OCI-LY3 (cell line): ENCODE measurements around the gene LDB2.

Experiments used
- H2AFZ ChIP-seq: fragments of 200-600, 300-600 bp; shearing (Covaris generic); 2 replicates; pipeline ENCODE4 v1.6.0; 2014; ENCODE audit warnings: antibody characterized with exemption, low read depth, low read length
- H3K27ac ChIP-seq: fragments of 200-600, 300-600 bp; sonication (generic); 2 replicates; pipeline ENCODE4 v1.5.1; 2014; ENCODE audit warnings: mild to moderate bottlenecking, low read length, moderate library complexity, mixed read lengths
- H3K27me3 ChIP-seq: fragments of 200-600, 300-600 bp; sonication (generic); 2 replicates; pipeline ENCODE4 v1.6.1; 2014; ENCODE audit warnings: low read depth, low read length, mixed read lengths
- H3K36me3 ChIP-seq: fragments of 200-600, 300-600 bp; sonication (generic); replicated peaks from 2 replicates; pipeline ENCODE3; 2014; ENCODE audit warnings: low read depth, low read length, mixed read lengths
- H3K4me1 ChIP-seq: fragments of 300-600, 200-600 bp; sonication (generic); 2 replicates; pipeline ENCODE4 v1.6.1; 2014; ENCODE audit warnings: low read length, mixed read lengths
- H3K4me2 ChIP-seq: fragments of 200-600, 300-600 bp; sonication (generic); 2 replicates; pipeline ENCODE4 v1.6.1; 2014; ENCODE audit warnings: low read length, mixed read lengths
- H3K4me3 ChIP-seq: fragments of 300-600, 200-600 bp; sonication (generic); 2 replicates; pipeline ENCODE4 v1.5.1; 2014; ENCODE audit warnings: antibody characterized with exemption, mild to moderate bottlenecking, low read length, moderate library complexity
- H3K79me2 ChIP-seq: fragments of 300-600, 200-600 bp; shearing (Covaris generic); 2 replicates; pipeline ENCODE4 v1.6.1; 2014; ENCODE audit warnings: mild to moderate bottlenecking, low read length, mixed read lengths
- H3K9ac ChIP-seq: fragments of 300-600, 200-600 bp; shearing (Covaris generic); 2 replicates; pipeline ENCODE4 v1.6.0; 2014; ENCODE audit warnings: mild to moderate bottlenecking, low read length, moderate library complexity
- H3K9me3 ChIP-seq: fragments of 200-600, 300-600 bp; shearing (Covaris generic); 2 replicates; pipeline ENCODE4 v1.6.1; 2014; ENCODE audit warnings: low read length, mixed read lengths; ENCODE audit not compliant: insufficient read depth
- H4K20me1 ChIP-seq: fragments of 200-600, 300-600 bp; sonication (generic); 2 replicates; pipeline ENCODE4 v1.6.1; 2016; ENCODE audit warnings: low read length, mixed read lengths; ENCODE audit not compliant: insufficient read depth
- CTCF ChIP-seq: fragments of 200-600, 300-600 bp; sonication (generic); IDR thresholded peaks from 2 replicates; pipeline ENCODE4 v1.5.1; 2014; ENCODE audit warnings: antibody characterized with exemption, low read length, low read depth
- EZH2phosphoT487 ChIP-seq: fragments of 200-600 bp; shearing (Covaris generic); IDR thresholded peaks from 2 replicates; pipeline ENCODE4 v1.6.1; 2018; ENCODE audit warnings: antibody characterized with exemption, mixed run types, low read depth

LDB2 gene

GRCh38 chr4:16483540-16483939, 414.9 kb downstream of the LDB2 start:
- no peak overlapping the region for H3K27ac ChIP-seq
- no peak overlapping the region for H3K4me3 ChIP-seq
- H3K9ac ChIP-seq, result no peak overlapping the region
- no peaks in the 10 kb centered on the region for H3K4me1 ChIP-seq
- H3K79me2 ChIP-seq, result no peaks in the 10 kb centered on the region
- no peaks in the 10 kb centered on the region for H3K27me3 ChIP-seq
- H3K4me2 ChIP-seq, result no peak overlapping the region
- TF ChIP-seq CTCF (no peak), EZH2phosphoT487 (no peak)
- no peaks in the 10 kb centered on the region for H4K20me1 ChIP-seq
- H3K36me3 ChIP-seq, result no peaks in the 10 kb centered on the region
- no peaks in the 10 kb centered on the region for H3K9me3 ChIP-seq
- no peak overlapping the region for H2AFZ ChIP-seq

- H4K20me1 ChIP-seq, result no peaks in the 10 kb centered on the region
- no peak overlapping the region for H2AFZ ChIP-seq
- no peaks in the 10 kb centered on the region for H3K4me1 ChIP-seq
- H3K27me3 ChIP-seq, result no peaks in the 10 kb centered on the region
- H3K4me3 ChIP-seq, result no peak overlapping the region
- no peak for TF ChIP-seq EZH2phosphoT487
- no peak for TF ChIP-seq CTCF
- H3K36me3 ChIP-seq, result no peaks in the 10 kb centered on the region
- H3K27ac ChIP-seq, result no peak overlapping the region
- no peaks in the 10 kb centered on the region for H3K79me2 ChIP-seq
- no peaks in the 10 kb centered on the region for H3K9me3 ChIP-seq
- H3K4me2 ChIP-seq, result no peak overlapping the region
- no peak overlapping the region for H3K9ac ChIP-seq
Observed at GRCh38 chr4:16480011-16480410, 418.4 kb downstream of the LDB2 start.

- no peaks in the 10 kb centered on the region for H4K20me1 ChIP-seq
- no peak overlapping the region for H2AFZ ChIP-seq
- H3K9ac ChIP-seq, result no peak overlapping the region
- H3K4me1 ChIP-seq, result peaks cover 3% of the 10 kb centered on the region; the same call in 1 of the 2 replicates
- H3K4me2 ChIP-seq, result no peak overlapping the region
- H3K9me3 ChIP-seq, result peaks cover 12% of the 10 kb centered on the region; the same call in 1 of the 2 replicates
- H3K27ac ChIP-seq, result no peak overlapping the region
- H3K36me3 ChIP-seq, result no peaks in the 10 kb centered on the region
- H3K4me3 ChIP-seq, result no peak overlapping the region
- no peak for TF ChIP-seq CTCF
- no peak for TF ChIP-seq EZH2phosphoT487
- no peaks in the 10 kb centered on the region for H3K79me2 ChIP-seq
- H3K27me3 ChIP-seq, result no peaks in the 10 kb centered on the region
Observed at GRCh38 chr4:16472537-16472936, 425.9 kb downstream of the LDB2 start.

- Histone ChIP-seq H3K79me2 (no peaks in the 10 kb centered on the region), H2AFZ (peak overlapping the region; percentile 57; the same call in 1 of the 2 replicates), H3K9me3 (no peaks in the 10 kb centered on the region), H3K27ac (no peak overlapping the region), H3K36me3 (no peaks in the 10 kb centered on the region), H3K4me1 (peaks cover 13% of the 10 kb centered on the region), H4K20me1 (no peaks in the 10 kb centered on the region), H3K4me2 (peak overlapping the region; percentile 27; the same call in 1 of the 2 replicates), H3K27me3 (no peaks in the 10 kb centered on the region), H3K9ac (no peak overlapping the region), H3K4me3 (no peak overlapping the region)
- TF ChIP-seq EZH2phosphoT487 (no peak), CTCF (no peak)
Observed at GRCh38 chr4:16467061-16467460, 431.4 kb downstream of the LDB2 start.
